ENCODE data around the gene RANBP3. TPM values are rescaled to one million over a fixed set of nuclear protein-coding genes. Genes with fewer than 3 reads are reported as not detected.
"Not testable (repeated sequence)": the region's sequence is repeated elsewhere in the genome, so short reads cannot be mapped to it uniquely, and the experiment has no call there.

RANBP3 gene
- total RNA-seq, 2 donors from 2014 or later: 48.3 to 55.4 TPM

GRCh38 chr19:5991244-5991838, 13.4 kb upstream of the RANBP3 start:
- no peak for DNase-seq (ENCODE audit: low spot score)
- intact Hi-C loops (cut with DNase I): no loop called here

- DNase-seq (ENCODE audit: low spot score): no peak
- intact Hi-C loops (cut with DNase I): loop anchor here in 1 of 2 donors (1.0 kb wide), 1 partner anchor 48 kb away; no protein-coding TSS in a partner anchor
Measured at GRCh38 chr19:5990289-5990797, 12.4 kb upstream of the RANBP3 start.

- intact Hi-C loops (cut with DNase I): loop anchor here in 1 of 2 donors (1.0 kb wide), 1 partner anchor 49 kb away; no protein-coding TSS in a partner anchor
- no peak for DNase-seq (ENCODE audit: low spot score)
Measured at GRCh38 chr19:5989388-5990074, 11.6 kb upstream of the RANBP3 start.

GRCh38 chr19:5988517-5989387, 10.8 kb upstream of the RANBP3 start:
- no peak for DNase-seq (ENCODE audit: low spot score)
- intact Hi-C loops (cut with DNase I): no loop called here

GRCh38 chr19:5987077-5987818, 9.3 kb upstream of the RANBP3 start:
- DNase-seq (ENCODE audit: low spot score): no peak
- intact Hi-C loops (cut with DNase I): no loop called here

- DNase-seq (ENCODE audit: low spot score); intact Hi-C loops (cut with DNase I): not testable (repeated sequence)
Measured at GRCh38 chr19:5985837-5986236, 7.9 kb upstream of the RANBP3 start.

GRCh38 chr19:5985098-5985783, 7.3 kb upstream of the RANBP3 start:
- DNase-seq (ENCODE audit: low spot score): no peak
- intact Hi-C loops (cut with DNase I): no loop called here

- intact Hi-C loops (cut with DNase I): no loop called here
- no peak for DNase-seq (ENCODE audit: low spot score)
Measured at GRCh38 chr19:5984600-5984999, 6.7 kb upstream of the RANBP3 start.

GRCh38 chr19:5983367-5983955, 5.5 kb upstream of the RANBP3 start:
- intact Hi-C loops (cut with DNase I): no loop called here
- DNase-seq (ENCODE audit: low spot score): no peak

GRCh38 chr19:5978606-5979552, 939 bp upstream of the RANBP3 start:
- DNase-seq (ENCODE audit: low spot score): no peak

GRCh38 chr19:5977222-5977784, 637 bp downstream of the RANBP3 start:
- no peak for DNase-seq (ENCODE audit: low spot score)
- intact Hi-C loops (cut with DNase I): no loop called here

More at GRCh38 chr19:5978606-5979552, 939 bp upstream of the RANBP3 start:
- intact Hi-C loops (cut with DNase I): no loop called here

- intact Hi-C loops (cut with DNase I): no loop called here
- no peak for DNase-seq (ENCODE audit: low spot score)
Measured at GRCh38 chr19:5976768-5977167, 1.2 kb downstream of the RANBP3 start.

- DNase-seq (ENCODE audit: low spot score): no peak
- intact Hi-C loops (cut with DNase I): no loop called here
Measured at GRCh38 chr19:5975388-5975728, 2.6 kb downstream of the RANBP3 start.

- intact Hi-C loops (cut with DNase I): no loop called here
- peak; percentile 67 for DNase-seq (ENCODE audit: low spot score)
Measured at GRCh38 chr19:5974721-5975387, 3.1 kb downstream of the RANBP3 start.

- DNase-seq (ENCODE audit: low spot score): peak; percentile 79
- intact Hi-C loops (cut with DNase I): no loop called here
Measured at GRCh38 chr19:5973867-5974635, 3.9 kb downstream of the RANBP3 start.

- intact Hi-C loops (cut with DNase I): no loop called here
- DNase-seq (ENCODE audit: low spot score): no peak
Measured at GRCh38 chr19:5973376-5973775, 4.6 kb downstream of the RANBP3 start.
